BLaER1 treated with 17β-estradiol and CSF1 and Interleukin-3, amounts not matched to agents 10 nM and 100 nM (cell line): ENCODE results near the gene MND1.

Experiments
- H3K27ac ChIP-seq, 11 experiments: shearing (Covaris generic); formaldehyde crosslinking; 2 replicates each; pipeline ENCODE4 v1.8.1; 2022
- H3K27me3 ChIP-seq, 11 experiments: shearing (Covaris generic); formaldehyde crosslinking; 2 replicates each; pipeline ENCODE4 v1.8.1; 2022
- H3K36me3 ChIP-seq, 11 experiments: shearing (Covaris generic); formaldehyde crosslinking; 2 replicates each; pipeline ENCODE4 v1.8.1; 2022
- H3K4me1 ChIP-seq, 10 experiments: shearing (Covaris generic); formaldehyde crosslinking; 2 replicates each; pipeline ENCODE4 v1.8.1; 2022
- H3K4me2 ChIP-seq, 11 experiments: shearing (Covaris generic); formaldehyde crosslinking; 2 replicates each; pipeline ENCODE4 v1.8.1; 2022
- H3K4me3 ChIP-seq, 10 experiments: shearing (Covaris generic); formaldehyde crosslinking; 2 replicates each; pipeline ENCODE4 v1.8.1; 2022
- H3K9ac ChIP-seq, 11 experiments: shearing (Covaris generic); formaldehyde crosslinking; 2 replicates each; pipeline ENCODE4 v1.8.1; 2022
- H3K9me3 ChIP-seq, 11 experiments: shearing (Covaris generic); formaldehyde crosslinking; replicated peaks in 1 of 11; 2 replicates each; pipeline ENCODE4 v1.8.1; 2022
- H4K20me1 ChIP-seq, 11 experiments: shearing (Covaris generic); formaldehyde crosslinking; 2 replicates each; pipeline ENCODE4 v1.8.1; 2022
- Cebpa-rat ChIP-seq, 11 experiments: shearing (Covaris generic); IDR thresholded peaks; 2 replicates each; pipeline ENCODE4 v1.8.1; 2022

Gene MND1

DNA sequence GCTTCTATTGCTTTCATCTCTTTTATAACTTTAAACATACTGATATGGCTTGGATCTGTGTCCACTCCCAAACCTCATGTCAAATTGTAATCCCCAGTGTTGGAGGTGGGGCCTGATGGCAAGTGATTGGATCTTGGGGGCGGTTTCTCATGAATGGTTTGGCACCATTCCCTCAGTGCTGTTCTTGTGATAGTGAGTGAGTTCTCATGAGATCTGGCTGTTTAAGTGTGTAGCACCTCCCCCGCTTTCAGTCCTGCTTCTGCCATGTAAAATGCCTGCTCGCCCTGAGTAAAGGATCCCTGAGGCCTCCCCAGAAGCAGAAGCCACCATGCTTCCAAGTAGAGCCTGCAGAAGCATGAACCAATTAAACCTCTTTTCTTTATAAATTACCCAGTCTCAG, 17.7 kb downstream of the MND1 start:
- Histone ChIP-seq H3K9ac (no peak overlapping the region), H4K20me1 (no peaks in the 10 kb centered on the region), H3K4me3 (no peak overlapping the region), H3K36me3 (peaks cover 0 to 100% (median 88%) of the 10 kb centered on the region in 11 experiments; a peak in 19 of 22 replicates), H3K27ac (no peak overlapping the region), H3K9me3 (peaks cover 0 to 31% (median 25%) of the 10 kb centered on the region in 11 experiments; a peak in 14 of 22 replicates), H3K27me3 (no peaks in the 10 kb centered on the region), H3K4me2 (peak overlapping the region in 1 of 11 experiments; percentile 19; a peak in 1 of 22 replicates), H3K4me1 (peaks cover 0 to 9% (median 2%) of the 10 kb centered on the region in 10 experiments; a peak in 4 of 20 replicates)
- TF ChIP-seq Cebpa-rat (IDR thresholded peaks at IDR 0.05): no peak

- H4K20me1 ChIP-seq: no peaks in the 10 kb centered on the region
- H3K4me1 ChIP-seq: peaks cover 0 to 9% (median 2%) of the 10 kb centered on the region in 10 experiments; a peak in 4 of 20 replicates
- no peak overlapping the region for H3K27ac ChIP-seq
- TF ChIP-seq Cebpa-rat (IDR thresholded peaks at IDR 0.05): no peak
- H3K27me3 ChIP-seq: no peaks in the 10 kb centered on the region
- H3K9ac ChIP-seq: no peak overlapping the region
- peaks cover 0 to 100% (median 92%) of the 10 kb centered on the region in 11 experiments; a peak in 20 of 22 replicates for H3K36me3 ChIP-seq
- peaks cover 0 to 42% (median 29%) of the 10 kb centered on the region in 11 experiments; a peak in 15 of 22 replicates for H3K9me3 ChIP-seq
- no peak overlapping the region for H3K4me2 ChIP-seq
- H3K4me3 ChIP-seq: no peak overlapping the region
Measured at GRCh38 chr4:153364061-153364460, 19.6 kb downstream of the MND1 start.

DNA sequence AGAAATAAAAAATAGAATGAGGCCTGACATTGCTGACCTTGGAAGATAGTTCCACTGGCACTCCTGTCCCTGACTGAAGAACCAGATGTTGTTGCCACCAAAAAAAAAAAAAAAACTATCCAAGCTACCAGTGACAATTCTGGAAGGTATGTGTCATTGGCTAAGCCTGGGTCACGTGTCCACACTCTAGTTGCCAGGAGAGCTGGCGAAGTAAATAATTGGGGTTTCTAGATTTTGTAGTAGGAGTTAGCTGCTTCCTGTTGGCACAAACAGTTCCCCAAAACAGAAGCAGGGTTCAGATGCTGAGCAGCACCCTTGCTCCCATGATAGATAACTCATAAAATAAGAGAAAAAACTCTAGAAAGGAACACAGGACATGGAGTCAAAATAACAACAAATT, 20.5 kb downstream of the MND1 start:
- H3K4me2 ChIP-seq: peak overlapping the region in 1 of 11 experiments; percentile 10; a peak in 1 of 22 replicates
- peaks cover 0 to 9% (median 2%) of the 10 kb centered on the region in 10 experiments; a peak in 4 of 20 replicates for H3K4me1 ChIP-seq
- no peak overlapping the region for H3K4me3 ChIP-seq
- peaks cover 5 to 48% (median 36%) of the 10 kb centered on the region in 11 experiments; a peak in 19 of 22 replicates for H3K9me3 ChIP-seq
- H4K20me1 ChIP-seq: no peaks in the 10 kb centered on the region
- H3K9ac ChIP-seq: no peak overlapping the region
- H3K36me3 ChIP-seq: peaks cover 5 to 100% (median 92%) of the 10 kb centered on the region in 11 experiments; a peak in 20 of 22 replicates
- no peaks in the 10 kb centered on the region for H3K27me3 ChIP-seq
- no peak for TF ChIP-seq Cebpa-rat (IDR thresholded peaks at IDR 0.05)
- no peak overlapping the region for H3K27ac ChIP-seq

- no peak overlapping the region for H3K27ac ChIP-seq
- H3K9me3 ChIP-seq: peaks cover 19 to 63% (median 51%) of the 10 kb centered on the region in 11 experiments
- TF ChIP-seq Cebpa-rat (IDR thresholded peaks at IDR 0.05): no peak
- no peak overlapping the region for H3K4me2 ChIP-seq
- no peak overlapping the region for H3K9ac ChIP-seq
- no peaks in the 10 kb centered on the region for H4K20me1 ChIP-seq
- H3K36me3 ChIP-seq: peaks cover 14 to 100% (median 97%) of the 10 kb centered on the region in 11 experiments; a peak in 20 of 22 replicates
- H3K4me1 ChIP-seq: peaks cover 0 to 9% (median 2%) of the 10 kb centered on the region in 10 experiments; a peak in 4 of 20 replicates
- no peaks in the 10 kb centered on the region for H3K27me3 ChIP-seq
- H3K4me3 ChIP-seq: no peak overlapping the region
Measured at GRCh38 chr4:153366486-153366885, 22.0 kb downstream of the MND1 start.

DNA sequence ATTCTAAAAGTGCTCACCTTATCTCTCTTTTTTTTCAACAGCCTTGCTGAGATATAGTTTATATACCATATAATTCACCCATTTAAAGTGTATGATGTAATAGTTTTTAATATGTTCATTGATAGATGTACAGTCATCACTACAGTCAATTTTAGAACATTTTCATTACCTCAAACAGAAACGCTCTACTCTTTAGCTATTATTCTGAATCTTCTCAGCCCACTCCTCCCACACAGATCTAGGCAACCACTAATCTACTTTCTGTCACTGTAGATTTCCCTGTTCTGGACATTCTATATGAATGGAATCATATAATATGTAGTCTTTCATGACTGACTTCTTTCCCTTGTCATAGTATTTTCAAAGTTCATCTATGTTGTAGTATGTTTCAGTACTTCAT, 22.6 kb downstream of the MND1 start:
- Histone ChIP-seq H3K36me3 (peaks cover 14 to 100% (median 97%) of the 10 kb centered on the region in 11 experiments; a peak in 20 of 22 replicates), H3K27me3 (no peaks in the 10 kb centered on the region), H3K9me3 (peaks cover 25 to 69% (median 57%) of the 10 kb centered on the region in 11 experiments), H3K9ac (no peak overlapping the region), H3K27ac (no peak overlapping the region), H4K20me1 (no peaks in the 10 kb centered on the region), H3K4me2 (no peak overlapping the region), H3K4me3 (no peak overlapping the region), H3K4me1 (peaks cover 0 to 7% (median 2%) of the 10 kb centered on the region in 10 experiments; a peak in 4 of 20 replicates)
- TF ChIP-seq Cebpa-rat (IDR thresholded peaks at IDR 0.05): no peak

DNA sequence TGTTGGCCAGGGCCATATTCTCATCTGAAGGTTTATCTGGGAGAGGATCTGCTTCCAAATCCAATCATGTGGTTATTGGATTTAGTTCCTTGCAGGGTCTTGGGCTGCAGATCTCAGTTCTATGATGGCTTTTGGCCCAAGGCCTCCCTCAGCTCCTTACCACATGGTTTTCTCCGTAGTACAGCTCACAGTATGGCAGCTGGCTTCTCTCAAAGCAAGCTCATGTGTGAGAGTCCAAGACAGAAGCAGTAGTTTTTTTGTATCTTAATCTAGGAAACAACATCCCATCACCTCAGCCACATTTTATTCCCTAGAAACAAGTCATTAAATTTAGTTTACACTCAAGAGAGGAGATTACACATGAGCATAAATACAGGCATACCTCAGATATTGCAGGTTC, 24.5 kb downstream of the MND1 start:
- H3K9ac ChIP-seq: no peak overlapping the region
- no peak overlapping the region for H3K4me2 ChIP-seq
- H3K4me3 ChIP-seq: no peak overlapping the region
- no peaks in the 10 kb centered on the region for H3K27me3 ChIP-seq
- TF ChIP-seq Cebpa-rat (IDR thresholded peaks at IDR 0.05): no peak
- peaks cover 43 to 79% (median 62%) of the 10 kb centered on the region in 11 experiments for H3K9me3 ChIP-seq
- H3K27ac ChIP-seq: no peak overlapping the region
- H4K20me1 ChIP-seq: no peaks in the 10 kb centered on the region
- peaks cover 14 to 100% (median 97%) of the 10 kb centered on the region in 11 experiments; a peak in 20 of 22 replicates for H3K36me3 ChIP-seq
- 0 out of 20 replicates have a peak, but pooled peaks cover 0 to 5% (median 0%) of the 10 kb centered on the region in 10 experiments for H3K4me1 ChIP-seq

DNA sequence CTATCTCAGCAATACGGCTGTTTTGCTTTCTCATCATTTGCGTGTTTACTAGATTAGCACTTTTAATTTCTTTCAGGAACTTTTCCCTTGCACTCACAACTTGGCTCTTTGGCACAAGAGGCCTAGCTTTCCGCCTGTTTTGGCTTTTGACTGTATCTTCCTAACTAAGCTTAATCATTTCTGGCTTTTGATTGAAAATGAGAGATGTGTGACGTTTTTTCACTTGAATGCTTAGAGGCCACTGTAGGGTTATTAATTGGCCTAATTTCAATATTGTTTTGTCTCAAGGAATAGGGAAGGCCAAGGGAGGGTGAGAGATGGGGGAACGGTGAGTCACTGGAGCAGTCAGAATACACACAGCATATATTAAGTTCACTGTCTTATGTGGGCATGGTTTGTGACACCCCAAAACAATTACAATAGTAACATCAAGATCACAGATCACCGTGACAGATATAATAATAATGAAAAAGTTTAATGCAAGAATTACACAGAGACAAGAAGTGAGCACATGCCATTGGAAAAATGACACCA, 27.3 kb downstream of the MND1 start:
- H3K27me3 ChIP-seq: no peaks in the 10 kb centered on the region

GRCh38 chr4:153372967-153373562, 28.6 kb downstream of the MND1 start:
- Histone ChIP-seq H3K9ac (no peak overlapping the region), H3K9me3 (peaks cover 36 to 59% (median 50%) of the 10 kb centered on the region in 11 experiments), H3K27ac (no peak overlapping the region), H3K36me3 (peaks cover 14 to 90% (median 69%) of the 10 kb centered on the region in 11 experiments; a peak in 20 of 22 replicates), H3K4me2 (no peak overlapping the region), H4K20me1 (no peaks in the 10 kb centered on the region), H3K4me1 (no peaks in the 10 kb centered on the region; a peak in 1 of 20 replicates), H3K4me3 (no peak overlapping the region), H3K27me3 (no peaks in the 10 kb centered on the region)
- TF ChIP-seq Cebpa-rat (IDR thresholded peaks at IDR 0.05): no peak

More for the DNA sequence above, 27.3 kb downstream of the MND1 start:
- H3K27ac ChIP-seq: no peak overlapping the region
- H4K20me1 ChIP-seq: no peaks in the 10 kb centered on the region
- TF ChIP-seq Cebpa-rat (IDR thresholded peaks at IDR 0.05): no peak
- no peaks in the 10 kb centered on the region for H3K4me1 ChIP-seq
- peaks cover 14 to 91% (median 79%) of the 10 kb centered on the region in 11 experiments; a peak in 20 of 22 replicates for H3K36me3 ChIP-seq
- no peak overlapping the region for H3K4me2 ChIP-seq
- H3K4me3 ChIP-seq: no peak overlapping the region
- H3K9me3 ChIP-seq: peaks cover 36 to 62% (median 51%) of the 10 kb centered on the region in 11 experiments
- no peak overlapping the region for H3K9ac ChIP-seq

DNA sequence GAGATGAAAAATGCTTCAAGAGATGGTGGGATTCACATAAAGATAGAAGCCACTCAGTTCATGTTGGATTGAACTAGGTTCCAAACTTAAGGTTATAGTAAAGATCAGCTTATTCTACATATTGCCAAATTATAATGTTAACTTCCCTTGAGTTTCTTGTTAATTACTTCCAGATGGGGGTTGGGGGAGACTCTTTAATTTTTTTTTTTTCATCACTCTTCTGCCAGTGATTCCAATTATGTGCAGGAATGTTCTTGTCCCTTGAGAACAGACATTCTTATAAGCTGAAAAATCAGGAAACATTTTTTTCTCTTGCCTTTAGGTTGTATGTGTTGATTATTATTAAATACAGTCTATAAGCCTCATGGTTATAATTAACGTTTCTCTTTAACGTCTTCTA, 30.0 kb downstream of the MND1 start:
- no peaks in the 10 kb centered on the region for H4K20me1 ChIP-seq
- no peaks in the 10 kb centered on the region for H3K27me3 ChIP-seq
- no peak overlapping the region for H3K4me3 ChIP-seq
- no peak overlapping the region for H3K9ac ChIP-seq
- H3K4me2 ChIP-seq: no peak overlapping the region
- peaks cover 14 to 77% (median 56%) of the 10 kb centered on the region in 11 experiments; a peak in 20 of 22 replicates for H3K36me3 ChIP-seq
- H3K4me1 ChIP-seq: peaks cover 7 to 12% (median 10%) of the 10 kb centered on the region in 10 experiments; a peak in 18 of 20 replicates
- no peak for TF ChIP-seq Cebpa-rat (IDR thresholded peaks at IDR 0.05)
- peaks cover 36 to 45% (median 44%) of the 10 kb centered on the region in 11 experiments for H3K9me3 ChIP-seq
- no peak overlapping the region for H3K27ac ChIP-seq
